Cardiac muscle cell (in vitro differentiated cells and primary cell): ENCODE measurements around the gene PRRT2. TPM values are rescaled to one million over a fixed set of nuclear protein-coding genes. Genes with fewer than 3 reads are reported as not detected.

Source experiments
- DNase-seq, 2 donors: peaks; one replicate each; pipeline versions ENCODE4 v3.0.0 to v3.0.0-alpha.2; 2010 to 2017; ENCODE audit warnings: low read depth in 1 of 2, low spot score in 1 of 2
- H3K27ac ChIP-seq: fragments of 200-600 bp; sonication (generic); 2 replicates; pipeline ENCODE4 v1.5.1; 2016
- H3K27me3 ChIP-seq: fragments of 200-600 bp; sonication (generic); 2 replicates; pipeline ENCODE4 v1.6.0; 2016; ENCODE audit warnings: control low read depth
- H3K36me3 ChIP-seq: fragments of 200-600 bp; sonication (generic); 2 replicates; pipeline ENCODE4 v1.5.1; 2016; ENCODE audit warnings: control low read depth
- H3K4me1 ChIP-seq: fragments of 200-600 bp; sonication (generic); 2 replicates; pipeline ENCODE4 v1.8.1; 2017; ENCODE audit warnings: low read depth, mild to moderate bottlenecking, mixed run types
- H3K4me3 ChIP-seq: fragments of 200-600 bp; sonication (generic); 2 replicates; pipeline ENCODE4 v1.5.1; 2016; ENCODE audit warnings: mild to moderate bottlenecking
- H3K9me3 ChIP-seq: fragments of 200-600 bp; sonication (generic); 2 replicates; pipeline ENCODE4 v1.5.1; 2017; ENCODE audit warnings: low read depth, mild to moderate bottlenecking, control low read depth
- CTCF ChIP-seq: IDR thresholded peaks from 2 replicates; pipeline ENCODE4 v1.5.1; 2012; ENCODE audit warnings: low read depth, mild to moderate bottlenecking, low read length
- polyA plus RNA-seq: library from polyadenylated mRNA; unstranded; fragments of >200 nt; fragmentation: Nextera tagmentation; extraction: Ambion mirVana; gene quantifications from 2 replicates; pipeline ENCODE4 v1.2.1, GENCODE V29; 2016
- total RNA-seq: library from RNA; depleted of rRNA; stranded (reverse); fragments of >200 nt; gene quantifications from 2 replicates; pipeline ENCODE4 v1.2.3, GENCODE V29; 2016

PRRT2 gene
- total and polyA plus RNA-seq, 2 experiments from 2014 or later: 19.3 to 19.7 TPM

GRCh38 chr16:29839822-29840221 lies 27.8 kb downstream of the PRRT2 start:
- H3K36me3 ChIP-seq: no peaks in the 10 kb centered on the region
- H3K9me3 ChIP-seq: no peaks in the 10 kb centered on the region
- no peak overlapping the region for H3K27ac ChIP-seq
- no peaks in the 10 kb centered on the region for H3K27me3 ChIP-seq
- H3K4me1 ChIP-seq: no peaks in the 10 kb centered on the region
- no peak for TF ChIP-seq CTCF
- DNase-seq: no peak
- no peak overlapping the region for H3K4me3 ChIP-seq

- H3K4me1 ChIP-seq: no peaks in the 10 kb centered on the region
- H3K4me3 ChIP-seq: no peak overlapping the region
- H3K36me3 ChIP-seq: no peaks in the 10 kb centered on the region
- H3K27ac ChIP-seq: no peak overlapping the region
- no peak for TF ChIP-seq CTCF
- H3K27me3 ChIP-seq: no peaks in the 10 kb centered on the region
- no peaks in the 10 kb centered on the region for H3K9me3 ChIP-seq
- DNase-seq: no peak
Measured at GRCh38 chr16:29840240-29840639, 28.2 kb downstream of the PRRT2 start.

GRCh38 chr16:29841631-29842030 lies 29.6 kb downstream of the PRRT2 start:
- H3K4me3 ChIP-seq: no peak overlapping the region
- no peak for TF ChIP-seq CTCF
- no peak for DNase-seq
- no peaks in the 10 kb centered on the region for H3K27me3 ChIP-seq
- H3K9me3 ChIP-seq: no peaks in the 10 kb centered on the region
- no peaks in the 10 kb centered on the region for H3K36me3 ChIP-seq
- no peaks in the 10 kb centered on the region for H3K4me1 ChIP-seq
- no peak overlapping the region for H3K27ac ChIP-seq

- Histone ChIP-seq H3K4me3 (no peak overlapping the region), H3K27me3 (no peaks in the 10 kb centered on the region), H3K4me1 (no peaks in the 10 kb centered on the region), H3K9me3 (no peaks in the 10 kb centered on the region), H3K36me3 (no peaks in the 10 kb centered on the region), H3K27ac (no peak overlapping the region)
- DNase-seq: no peak
- TF ChIP-seq CTCF: no peak
Measured at GRCh38 chr16:29842732-29843346, 30.8 kb downstream of the PRRT2 start.

- no peak overlapping the region for H3K4me3 ChIP-seq
- no peak overlapping the region for H3K27ac ChIP-seq
- no peaks in the 10 kb centered on the region for H3K4me1 ChIP-seq
- no peaks in the 10 kb centered on the region for H3K27me3 ChIP-seq
- no peaks in the 10 kb centered on the region for H3K36me3 ChIP-seq
- no peak for TF ChIP-seq CTCF
- DNase-seq: no peak
- no peaks in the 10 kb centered on the region for H3K9me3 ChIP-seq
Measured at GRCh38 chr16:29843931-29844330, 31.9 kb downstream of the PRRT2 start.
